A549 (cell line): ENCODE data around the gene BDNF. TPM values are rescaled to one million over a fixed set of nuclear protein-coding genes. Genes with fewer than 3 reads are reported as not detected.

Experiments
- ATAC-seq, 2 experiments: fragments of 200-7000 bp in 1 of 2; fragments of >200 bp in 1 of 2; cut with Nextera tagmentation in 1 of 2; cut with Tn5 transposase in 1 of 2; 3 replicates each; pipeline versions ENCODE4 v1.8.0 to v1.9.1; 2018 to 2020; ENCODE audit warnings: mild to moderate bottlenecking in 1 of 2, moderate library complexity in 1 of 2
- CTCF ChIA-PET: fragments of 300-600 bp; sonication (Branson Sonifier 250); formaldehyde crosslinking; extraction: SDS; loops from one replicate; lab custom pipeline; 2021; ENCODE audit warnings: antibody characterized with exemption, inconsistent platforms; lab: Yijun Ruan, JAX
- POLR2A ChIA-PET: fragments of 350-600 bp; formaldehyde crosslinking; extraction: SDS; loops from one replicate; lab custom pipeline; 2021; ENCODE audit warnings: antibody characterized with exemption, inconsistent platforms; lab: Yijun Ruan, JAX
- DNase-seq, 2 experiments: peaks; one replicate each; pipeline versions ENCODE4 v3.0.0 to v3.0.0-alpha.2; 2011 to 2016; ENCODE audit warnings: low read depth in 1 of 2, low spot score in 1 of 2
- FAIRE-seq: peaks from 2 replicates; lab custom pipeline; 2011; peaks lifted over from hg19 to GRCh38; lab: Jason Lieb, UNC
- H3K27ac ChIP-seq, 2 experiments: fragments of >200 bp; sonication (Bioruptor Twin); formaldehyde crosslinking; 3 replicates each; pipeline ENCODE4 v1.5.1; 2016 to 2017
- H3K4me1 ChIP-seq: fragments of >200 bp; sonication (Bioruptor Twin); formaldehyde crosslinking; 3 replicates; pipeline ENCODE4 v1.6.1; 2016
- H3K4me2 ChIP-seq: fragments of >200 bp; sonication (Bioruptor Twin); formaldehyde crosslinking; 3 replicates; pipeline ENCODE4 v1.6.1; 2016
- H3K4me3 ChIP-seq: fragments of >200 bp; sonication (Bioruptor Twin); formaldehyde crosslinking; 3 replicates; pipeline ENCODE4 v1.5.1; 2016
- H3K9me3 ChIP-seq: fragments of >200 bp; sonication (Bioruptor Twin); formaldehyde crosslinking; 3 replicates; pipeline ENCODE4 v1.6.1; 2016
- ATOH8 ChIP-seq: fragments of 250-450 bp; sonication (Bioruptor Pico); IDR thresholded peaks from 2 replicates; pipeline ENCODE4 v1.5.0; 2020; ENCODE audit warnings: low read depth, mild to moderate bottlenecking, moderate library complexity
- EHMT2 ChIP-seq: fragments of 200-600 bp; sonication (generic); IDR thresholded peaks from 2 replicates; pipeline ENCODE4 v1.6.1; 2016; ENCODE audit warnings: antibody characterized with exemption, low read depth, mild to moderate bottlenecking, moderate library complexity
- FOSB ChIP-seq: fragments of 250-450 bp; sonication (Bioruptor Pico); IDR thresholded peaks from 2 replicates; pipeline ENCODE4 v1.5.0; 2020; ENCODE audit warnings: mild to moderate bottlenecking, moderate library complexity
- FOSL2 ChIP-seq, 2 experiments: fragments of 450-650 bp in 1 of 2; fragments of >200 bp in 1 of 2; sonication (Bioruptor Twin) in 1 of 2; formaldehyde crosslinking; IDR thresholded peaks; 2 replicates each; pipeline versions ENCODE4 v1.5.0 to v1.6.1; 2016 to 2020; ENCODE audit warnings: mild to moderate bottlenecking in 1 of 2, moderate library complexity in 1 of 2
- HEYL ChIP-seq: fragments of 250-450 bp; sonication (Bioruptor Pico); IDR thresholded peaks from 2 replicates; pipeline ENCODE4 v1.8.0; 2021; ENCODE audit warnings: mild to moderate bottlenecking, moderate library complexity
- HMGXB4 ChIP-seq: fragments of 250-450 bp; sonication (Bioruptor Pico); IDR thresholded peaks from 2 replicates; pipeline ENCODE4 v1.5.0; 2021; ENCODE audit warnings: mild to moderate bottlenecking, moderate library complexity, borderline replicate concordance
- JUN ChIP-seq, 2 experiments: fragments of >200 bp; sonication (Bioruptor Twin); formaldehyde crosslinking; IDR thresholded peaks; 2 replicates in 1 of 2; 3 replicates in 1 of 2; pipeline ENCODE4 v1.6.1; 2016 to 2017
- KDM1A ChIP-seq: fragments of 200-600 bp; sonication (generic); IDR thresholded peaks from 2 replicates; pipeline ENCODE4 v1.6.1; 2016; ENCODE audit warnings: low read depth, mild to moderate bottlenecking
- NFE2L2 ChIP-seq: fragments of 150-350 bp; conservative IDR thresholded peaks from 2 replicates; pipeline ENCODE4 v1.6.1; 2014; ENCODE audit warnings: low read length
- NR3C1 ChIP-seq: fragments of >200 bp; sonication (Bioruptor Twin); formaldehyde crosslinking; IDR thresholded peaks from 3 replicates; pipeline ENCODE4 v1.6.1; 2017
- PHF8 ChIP-seq: fragments of 200-600 bp; sonication (generic); IDR thresholded peaks from 2 replicates; pipeline ENCODE4 v1.6.1; 2016; ENCODE audit warnings: low read depth, mild to moderate bottlenecking, antibody characterized with exemption, moderate library complexity, borderline replicate concordance
- POLR2AphosphoS2 ChIP-seq: conservative IDR thresholded peaks from 2 replicates; pipeline ENCODE4 v1.6.1; 2012; ENCODE audit warnings: low read length, improper control_type of control experiment, inconsistent platforms
- RFX5 ChIP-seq: fragments of 450-650 bp; IDR thresholded peaks from 2 replicates; pipeline ENCODE4 v1.7.1; 2014; ENCODE audit warnings: antibody characterized with exemption, mild to moderate bottlenecking, moderate library complexity
- RNF2 ChIP-seq: fragments of 200-600 bp; sonication (generic); IDR thresholded peaks from 2 replicates; pipeline ENCODE4 v1.6.1; 2016; ENCODE audit warnings: low read depth, mild to moderate bottlenecking, antibody characterized with exemption, moderate library complexity, borderline replicate concordance
- SMC3 ChIP-seq: fragments of >200 bp; sonication (Bioruptor Twin); formaldehyde crosslinking; IDR thresholded peaks from 3 replicates; pipeline ENCODE4 v1.6.1; 2018; ENCODE audit warnings: inconsistent platforms
- SREBF2 ChIP-seq: fragments of 450-650 bp; IDR thresholded peaks from 2 replicates; pipeline ENCODE4 v1.6.1; 2014; ENCODE audit warnings: mild to moderate bottlenecking, moderate library complexity
- ZFP36 ChIP-seq: fragments of 450-650 bp; IDR thresholded peaks from 2 replicates; pipeline ENCODE4 v1.6.1; 2014; ENCODE audit warnings: borderline replicate concordance; ENCODE audit not compliant: partially characterized antibody
- ZSCAN20 ChIP-seq: fragments of 250-450 bp; sonication (Bioruptor Pico); IDR thresholded peaks from 2 replicates; pipeline ENCODE4 v1.8.0; 2022; ENCODE audit warnings: mild to moderate bottlenecking, moderate library complexity
- WGBS: methylation state at CpG from one replicate; pipeline ENCODE4 v1.1.6; 2017; ENCODE audit errors: missing lambda C conversion rate; 5-methylcytosine and 5-hydroxymethylcytosine counted together
- polyA plus RNA-seq, 4 experiments: library from polyadenylated mRNA; depleted of rRNA in 3 of 4; stranded (reverse); fragments of >200 nt; fragmentation: RNase III in 1 of 4; extraction: RNeasy Plus Mini Kit Qiagen cat#74134 plus additional on column Dnase treatment in 1 of 4; gene quantifications; 2 replicates in 3 of 4; 3 replicates in 1 of 4; pipeline ENCODE4 v1.2.3, GENCODE V29; 2011 to 2017
- TF ChIP-seq, protein P1 (sequence below): fragments of 450-650 bp; IDR thresholded peaks from 2 replicates; pipeline ENCODE4 v1.6.1; 2014; ENCODE audit warnings: antibody characterized with exemption
- TF ChIP-seq, protein P2 (sequence below): fragments of 200-600 bp; sonication (generic); IDR thresholded peaks from 2 replicates; pipeline ENCODE4 v1.6.1; 2016; ENCODE audit warnings: antibody characterized with exemption, mild to moderate bottlenecking, moderate library complexity
- TF ChIP-seq, protein P3 (sequence below): fragments of >200 bp; sonication (Bioruptor Twin); formaldehyde crosslinking; IDR thresholded peaks from 3 replicates; pipeline ENCODE4 v1.6.1; 2016
- TF ChIP-seq, protein P4 (sequence below): fragments of 150-350 bp; IDR thresholded peaks from 2 replicates; pipeline ENCODE4 v1.6.1; 2014; ENCODE audit warnings: low read depth, mild to moderate bottlenecking, low read length

BDNF gene
- polyA plus RNA-seq, 2 of the 4 experiments (the other 2 are of a cell fraction): 16.4 to 33.7 TPM

DNA sequence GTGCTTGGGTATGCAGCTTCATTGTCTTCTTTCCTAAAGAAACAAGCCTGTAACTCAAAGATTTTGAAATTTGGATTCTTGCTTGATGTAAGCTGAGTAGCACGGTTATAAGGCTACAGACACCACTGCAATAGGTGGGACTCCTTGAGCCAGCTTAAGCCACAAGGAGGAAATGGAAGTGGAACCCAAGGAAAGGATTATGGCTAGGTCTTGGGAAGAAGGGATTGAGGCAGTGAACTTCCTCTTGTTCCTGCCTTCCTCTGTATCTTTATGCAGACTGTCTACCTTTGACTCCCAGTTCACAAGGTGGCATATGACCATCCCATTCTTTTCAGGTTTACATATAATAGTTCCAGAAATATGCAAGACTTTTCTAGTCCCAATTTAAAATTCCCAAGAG lies 72.3 kb downstream of the BDNF start (continued):
- TF ChIP-seq HEYL (CRISPR knock-in tag) (no peak), FOSL2 (IDR thresholded peaks at IDR 0.05) (no peak), FOSL2 (CRISPR knock-in tag; IDR thresholded peaks at IDR 0.05) (no peak), RFX5 (no peak), ATOH8 (CRISPR knock-in tag) (no peak), RNF2 (no peak), SREBF2 (no peak), SMC3 (no peak)

- CTCF ChIA-PET: no interaction called here
- ATAC-seq: no peak
Measured at GRCh38 chr11:27626938-27627586, 73.2 kb downstream of the BDNF start.

GRCh38 chr11:27626269-27626937 lies 73.9 kb downstream of the BDNF start:
- CTCF ChIA-PET: no interaction called here
- no peak overlapping the region for H3K4me3 ChIP-seq
- no peaks in the 10 kb centered on the region for H3K9me3 ChIP-seq
- no peak overlapping the region for H3K4me2 ChIP-seq
- POLR2A ChIA-PET: no interaction called here
- DNase-seq (no peak), ATAC-seq (no peak), FAIRE-seq (no peak)
- no peak overlapping the region for H3K27ac ChIP-seq
- no peaks in the 10 kb centered on the region for H3K4me1 ChIP-seq
- WGBS: 29% methylated on average over 4 of the region's 4 CpGs
- no peak for TF ChIP-seq ATOH8 (CRISPR knock-in tag)
- no peak for TF ChIP-seq FOSB
- TF ChIP-seq, protein P1, sequence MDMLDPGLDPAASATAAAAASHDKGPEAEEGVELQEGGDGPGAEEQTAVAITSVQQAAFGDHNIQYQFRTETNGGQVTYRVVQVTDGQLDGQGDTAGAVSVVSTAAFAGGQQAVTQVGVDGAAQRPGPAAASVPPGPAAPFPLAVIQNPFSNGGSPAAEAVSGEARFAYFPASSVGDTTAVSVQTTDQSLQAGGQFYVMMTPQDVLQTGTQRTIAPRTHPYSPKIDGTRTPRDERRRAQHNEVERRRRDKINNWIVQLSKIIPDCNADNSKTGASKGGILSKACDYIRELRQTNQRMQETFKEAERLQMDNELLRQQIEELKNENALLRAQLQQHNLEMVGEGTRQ: no peak
- TF ChIP-seq, protein P2, sequence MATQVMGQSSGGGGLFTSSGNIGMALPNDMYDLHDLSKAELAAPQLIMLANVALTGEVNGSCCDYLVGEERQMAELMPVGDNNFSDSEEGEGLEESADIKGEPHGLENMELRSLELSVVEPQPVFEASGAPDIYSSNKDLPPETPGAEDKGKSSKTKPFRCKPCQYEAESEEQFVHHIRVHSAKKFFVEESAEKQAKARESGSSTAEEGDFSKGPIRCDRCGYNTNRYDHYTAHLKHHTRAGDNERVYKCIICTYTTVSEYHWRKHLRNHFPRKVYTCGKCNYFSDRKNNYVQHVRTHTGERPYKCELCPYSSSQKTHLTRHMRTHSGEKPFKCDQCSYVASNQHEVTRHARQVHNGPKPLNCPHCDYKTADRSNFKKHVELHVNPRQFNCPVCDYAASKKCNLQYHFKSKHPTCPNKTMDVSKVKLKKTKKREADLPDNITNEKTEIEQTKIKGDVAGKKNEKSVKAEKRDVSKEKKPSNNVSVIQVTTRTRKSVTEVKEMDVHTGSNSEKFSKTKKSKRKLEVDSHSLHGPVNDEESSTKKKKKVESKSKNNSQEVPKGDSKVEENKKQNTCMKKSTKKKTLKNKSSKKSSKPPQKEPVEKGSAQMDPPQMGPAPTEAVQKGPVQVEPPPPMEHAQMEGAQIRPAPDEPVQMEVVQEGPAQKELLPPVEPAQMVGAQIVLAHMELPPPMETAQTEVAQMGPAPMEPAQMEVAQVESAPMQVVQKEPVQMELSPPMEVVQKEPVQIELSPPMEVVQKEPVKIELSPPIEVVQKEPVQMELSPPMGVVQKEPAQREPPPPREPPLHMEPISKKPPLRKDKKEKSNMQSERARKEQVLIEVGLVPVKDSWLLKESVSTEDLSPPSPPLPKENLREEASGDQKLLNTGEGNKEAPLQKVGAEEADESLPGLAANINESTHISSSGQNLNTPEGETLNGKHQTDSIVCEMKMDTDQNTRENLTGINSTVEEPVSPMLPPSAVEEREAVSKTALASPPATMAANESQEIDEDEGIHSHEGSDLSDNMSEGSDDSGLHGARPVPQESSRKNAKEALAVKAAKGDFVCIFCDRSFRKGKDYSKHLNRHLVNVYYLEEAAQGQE: no peak
- no peak for TF ChIP-seq KDM1A
- TF ChIP-seq HMGXB4: no peak
- TF ChIP-seq, protein P3, sequence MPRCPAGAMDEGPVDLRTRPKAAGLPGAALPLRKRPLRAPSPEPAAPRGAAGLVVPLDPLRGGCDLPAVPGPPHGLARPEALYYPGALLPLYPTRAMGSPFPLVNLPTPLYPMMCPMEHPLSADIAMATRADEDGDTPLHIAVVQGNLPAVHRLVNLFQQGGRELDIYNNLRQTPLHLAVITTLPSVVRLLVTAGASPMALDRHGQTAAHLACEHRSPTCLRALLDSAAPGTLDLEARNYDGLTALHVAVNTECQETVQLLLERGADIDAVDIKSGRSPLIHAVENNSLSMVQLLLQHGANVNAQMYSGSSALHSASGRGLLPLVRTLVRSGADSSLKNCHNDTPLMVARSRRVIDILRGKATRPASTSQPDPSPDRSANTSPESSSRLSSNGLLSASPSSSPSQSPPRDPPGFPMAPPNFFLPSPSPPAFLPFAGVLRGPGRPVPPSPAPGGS: no peak
- no peak for TF ChIP-seq ZSCAN20 (CRISPR knock-in tag)
- TF ChIP-seq PHF8: no peak

More at GRCh38 chr11:27626938-27627586, 73.2 kb downstream of the BDNF start:
- Histone ChIP-seq H3K4me2 (no peak overlapping the region), H3K4me3 (no peak overlapping the region), H3K9me3 (no peaks in the 10 kb centered on the region), H3K4me1 (no peaks in the 10 kb centered on the region), H3K27ac (no peak overlapping the region)
- WGBS: 62% methylated on average over 4 of the region's 4 CpGs
- FAIRE-seq: no peak
- POLR2A ChIA-PET: no interaction called here
- DNase-seq: no peak
- TF ChIP-seq, protein P1: no peak
- TF ChIP-seq NR3C1 (no peak), POLR2AphosphoS2 (no peak), NFE2L2 (no peak), EHMT2 (no peak), JUN (IDR thresholded peaks at IDR 0.05) (no peak), KDM1A (no peak), ZFP36 (no peak)
- TF ChIP-seq, protein P4, sequence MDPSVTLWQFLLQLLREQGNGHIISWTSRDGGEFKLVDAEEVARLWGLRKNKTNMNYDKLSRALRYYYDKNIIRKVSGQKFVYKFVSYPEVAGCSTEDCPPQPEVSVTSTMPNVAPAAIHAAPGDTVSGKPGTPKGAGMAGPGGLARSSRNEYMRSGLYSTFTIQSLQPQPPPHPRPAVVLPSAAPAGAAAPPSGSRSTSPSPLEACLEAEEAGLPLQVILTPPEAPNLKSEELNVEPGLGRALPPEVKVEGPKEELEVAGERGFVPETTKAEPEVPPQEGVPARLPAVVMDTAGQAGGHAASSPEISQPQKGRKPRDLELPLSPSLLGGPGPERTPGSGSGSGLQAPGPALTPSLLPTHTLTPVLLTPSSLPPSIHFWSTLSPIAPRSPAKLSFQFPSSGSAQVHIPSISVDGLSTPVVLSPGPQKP: no peak
